Aortic smooth muscle cell (primary cell): ENCODE data around the gene IQSEC2. TPM values are rescaled to one million over a fixed set of nuclear protein-coding genes. Genes with fewer than 3 reads are reported as not detected.

ENCODE experiments used
- total RNA-seq: library from RNA; depleted of rRNA; stranded (reverse); fragments of >200 nt; gene quantifications from 2 replicates; pipeline ENCODE4 v1.2.3, GENCODE V29; 2014

The IQSEC2 gene
- 4.5 and 4.8 TPM in 2 replicates for total RNA-seq

DNA sequence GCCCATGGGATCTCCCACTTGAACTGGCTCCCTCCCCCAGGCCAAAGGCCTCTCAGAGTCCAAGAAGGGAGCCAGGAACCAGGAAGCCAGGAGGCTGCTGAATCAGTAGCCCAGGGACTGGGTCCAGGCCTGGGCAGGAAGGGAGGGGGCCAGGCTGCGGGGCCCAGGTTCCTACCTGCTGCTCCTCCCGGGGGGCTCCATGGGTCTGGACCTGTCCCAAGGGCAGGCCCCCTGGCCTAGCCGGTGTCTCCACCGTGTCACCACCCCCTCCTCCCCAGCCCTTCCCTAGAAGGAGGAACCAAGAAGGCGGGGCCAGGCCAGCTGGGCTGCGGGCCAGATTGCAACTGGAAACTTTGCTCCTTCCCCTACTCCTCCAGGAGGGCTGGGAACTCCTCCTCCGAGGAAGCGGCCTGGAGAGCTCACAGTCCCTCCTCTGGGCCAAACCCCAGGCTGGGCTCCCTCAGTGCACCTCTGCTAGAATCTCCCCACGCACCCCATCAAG, at the start of gene IQSEC2:
TSS of gene IQSEC2 (minus strand) at position 264 of the 502 bp plus-strand sequence.

DNA sequence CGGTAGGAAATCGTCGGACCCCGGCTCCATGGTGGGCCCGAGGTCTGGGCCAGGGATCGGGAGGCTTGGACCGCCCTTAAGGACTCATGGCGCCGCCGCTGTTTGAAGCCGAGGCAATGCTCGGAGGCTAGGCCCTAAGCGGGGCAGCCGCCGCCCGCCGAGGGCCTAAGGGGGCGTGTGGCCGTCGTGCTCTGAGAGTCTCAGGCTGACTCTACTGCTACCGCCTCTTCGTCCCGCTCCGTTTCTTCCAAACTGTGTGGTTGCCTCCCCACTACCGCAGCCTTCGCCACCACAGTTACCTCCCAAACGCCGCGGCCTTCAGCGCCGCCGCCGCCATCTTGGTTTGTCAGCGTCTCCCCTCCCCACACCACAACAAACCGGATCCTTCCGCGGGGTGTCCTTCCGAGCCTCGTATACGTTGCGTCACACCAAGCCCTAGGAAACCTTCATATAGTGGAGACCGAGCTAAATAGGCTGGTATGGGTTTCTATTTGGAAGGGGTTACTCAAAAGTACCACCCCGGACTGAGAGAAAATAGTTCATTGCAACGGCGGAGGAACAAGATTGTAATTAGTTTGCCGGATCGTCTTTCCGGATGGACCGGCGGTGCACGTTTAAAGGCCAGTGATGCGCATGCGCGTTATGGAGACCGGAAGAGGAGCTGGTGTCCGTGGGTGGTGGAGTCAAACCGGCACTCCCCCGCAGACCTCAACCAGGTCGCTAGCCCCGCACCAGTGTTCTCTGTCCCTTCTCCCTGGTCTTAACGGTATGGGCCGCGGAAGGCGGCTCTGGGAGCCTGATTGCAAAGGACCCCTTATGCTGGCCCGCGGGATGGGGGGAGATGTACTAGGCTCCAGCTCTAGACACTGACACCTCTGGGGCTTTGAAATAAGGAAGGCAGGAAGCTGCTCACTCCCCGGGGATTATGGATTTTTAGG, 56.3 kb downstream of the IQSEC2 start, which contains the start of gene KDM5C:
TSS of gene KDM5C (minus strand) at position 348 of the 938 bp plus-strand sequence. CDS start at position 30, 318 bp downstream.

Other genes starting within 250 kb of the IQSEC2 start
- gene GPR173, start 232.8 kb downstream of the IQSEC2 start, total RNA-seq, result 1.2 and 1.7 TPM in 2 replicates
- gene TSPYL2, start 199.2 kb downstream of the IQSEC2 start, total RNA-seq, result 27.0 and 35.7 TPM in 2 replicates
- gene KANTR, start 187.4 kb downstream of the IQSEC2 start, total RNA-seq, result 5.5 and 7.0 TPM in 2 replicates
- gene KDM5C, start 56.4 kb downstream of the IQSEC2 start, total RNA-seq, result 58.4 and 67.9 TPM in 2 replicates
- 15.7 and 17.0 TPM in 2 replicates for gene SMC1A, start 141.1 kb upstream of the IQSEC2 start, total RNA-seq
- 0.79 and 0.93 TPM in 2 replicates for gene RIBC1, start 141.3 kb upstream of the IQSEC2 start, total RNA-seq
- gene HSD17B10, start 152.8 kb upstream of the IQSEC2 start, total RNA-seq, result 78.6 and 101 TPM in 2 replicates